ENCODE data around the gene MYBPC3. TPM values are rescaled to one million over a fixed set of nuclear protein-coding genes. Genes with fewer than 3 reads are reported as not detected.

MYBPC3 gene
- not detected in 2 replicates for total RNA-seq

DNA sequence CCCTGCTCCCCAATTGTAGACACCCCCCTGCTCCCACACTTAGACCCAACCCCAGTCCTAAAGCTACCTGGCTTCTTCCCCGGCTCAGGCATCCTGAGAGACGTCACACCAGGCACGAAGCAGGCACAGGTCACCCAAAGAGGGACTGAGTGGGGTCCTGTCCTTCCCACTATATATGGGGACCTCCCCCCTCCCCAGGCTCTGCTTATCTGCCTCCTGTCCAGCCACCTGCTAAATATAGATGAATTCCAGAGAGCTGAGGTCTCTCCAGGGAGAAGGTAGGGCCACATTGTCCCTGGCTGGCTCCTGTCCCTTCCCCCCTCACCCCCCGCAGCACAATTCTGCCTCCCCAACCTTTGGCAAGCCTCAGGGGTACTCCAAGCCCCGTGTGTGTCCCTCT is at the start of gene MYBPC3:
MYBPC3 (minus strand) TSS at position 147 of the 400 bp plus-strand sequence; CDS start at position 92, 55 bp downstream.

DNA sequence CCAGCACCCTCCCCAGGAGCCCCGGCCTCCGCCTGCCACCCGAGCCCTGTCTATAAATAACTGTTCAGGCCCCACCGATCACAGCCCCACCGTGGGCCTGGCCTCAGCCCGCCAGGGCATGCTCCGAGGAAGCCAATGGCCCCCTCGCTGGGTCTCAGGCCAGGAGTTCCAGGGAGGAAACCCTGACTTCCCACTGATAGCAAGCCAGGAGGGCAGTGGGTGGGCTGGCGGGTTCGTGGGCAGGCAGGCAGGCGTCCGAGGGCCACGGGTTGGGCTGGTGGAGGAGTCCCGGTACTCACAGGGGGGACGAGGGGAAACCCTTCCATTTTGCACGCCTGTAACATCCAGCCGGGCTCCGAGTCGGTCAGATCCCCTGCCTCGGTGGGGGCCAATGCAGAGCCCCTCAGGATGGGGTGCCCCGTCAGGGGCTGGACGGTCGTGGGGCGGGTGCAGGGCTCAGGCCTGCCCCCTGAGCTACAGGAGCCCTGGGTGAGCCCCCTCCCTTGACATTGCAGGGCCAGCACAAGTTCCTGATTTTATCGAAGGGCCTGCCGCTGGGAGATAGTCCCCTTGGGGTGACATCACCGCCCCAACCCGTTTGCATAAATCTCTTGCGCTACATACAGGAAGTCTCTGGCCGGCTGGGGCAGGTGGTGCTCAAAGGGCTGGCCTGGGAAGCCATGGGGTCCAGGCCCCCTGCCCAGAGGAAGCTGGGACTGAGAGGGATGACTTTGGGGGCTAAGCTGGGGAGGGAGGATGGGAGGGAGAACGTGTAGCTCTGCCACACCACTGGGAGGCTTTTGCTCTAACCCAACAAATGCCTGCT is 25.7 kb upstream of the MYBPC3 start, which contains the start of gene SPI1:
SPI1 (minus strand) TSS at position 538 of the 826 bp plus-strand sequence; CDS start at position 344, 194 bp downstream.

Other genes with a start within 250 kb of the MYBPC3 start
- gene ARFGAP2, start 175.8 kb downstream of the MYBPC3 start, total RNA-seq: 134 and 175 TPM in 2 replicates
- 29.7 and 30.7 TPM in 2 replicates for gene PACSIN3, start 166.3 kb downstream of the MYBPC3 start, total RNA-seq
- gene DDB2, start 137.7 kb downstream of the MYBPC3 start, total RNA-seq: 37.1 and 38.3 TPM in 2 replicates
- 24.1 and 24.5 TPM in 2 replicates for gene ACP2, start 103.9 kb downstream of the MYBPC3 start, total RNA-seq
- 13.4 and 13.7 TPM in 2 replicates for gene NR1H3, start 94.7 kb downstream of the MYBPC3 start, total RNA-seq
- gene MADD, start 82.6 kb downstream of the MYBPC3 start, total RNA-seq: 17.5 and 22.0 TPM in 2 replicates
- gene SPI1, start 25.8 kb upstream of the MYBPC3 start, total RNA-seq: not detected in 2 replicates
- 58.9 and 70.6 TPM in 2 replicates for gene SLC39A13, start 55.9 kb upstream of the MYBPC3 start, total RNA-seq
- 149 and 340 TPM in 2 replicates for gene PSMC3, start 73.7 kb upstream of the MYBPC3 start, total RNA-seq
- gene RAPSN, start 96.4 kb upstream of the MYBPC3 start, total RNA-seq: not detected in 2 replicates
- gene CELF1, start 200.4 kb upstream of the MYBPC3 start, total RNA-seq: 114 and 128 TPM in 2 replicates
- 93.0 and 109 TPM in 2 replicates for gene PTPMT1, start 212.9 kb upstream of the MYBPC3 start, total RNA-seq
- 22.0 and 35.4 TPM in 2 replicates for gene KBTBD4, start 226.3 kb upstream of the MYBPC3 start, total RNA-seq
- 86.0 and 97.2 TPM in 2 replicates for gene NDUFS3, start 226.4 kb upstream of the MYBPC3 start, total RNA-seq
- gene FAM180B, start 234.0 kb upstream of the MYBPC3 start, total RNA-seq: 0.12 TPM in 1 of 2 replicates, not detected in the other
- gene C1QTNF4, start 241.7 kb upstream of the MYBPC3 start, total RNA-seq: 0.11 and 0.25 TPM in 2 replicates